Keratinocyte (primary cell): ENCODE results near the gene CC2D1A.

ENCODE experiments used
- EZH2 ChIP-seq: IDR thresholded peaks from one replicate; pipeline ENCODE4 v1.6.1; 2012; ENCODE audit warnings: inconsistent platforms, mild to moderate bottlenecking, low read length, moderate library complexity
- TF ChIP-seq, protein P1 (sequence below), 3 experiments: IDR thresholded peaks in 1 of 3; conservative IDR thresholded peaks in 1 of 3; optimal IDR thresholded peaks in 1 of 3; 2 replicates in 2 of 3; 3 replicates in 1 of 3; pipeline versions ENCODE3 to v1.5.1; 2011; ENCODE audit warnings: low read length in 3 of 3, mild to moderate bottlenecking in 3 of 3, moderate library complexity in 2 of 3, control low read depth in 1 of 3, inconsistent platforms in 1 of 3; ENCODE audit not compliant: insufficient read depth in 2 of 3; ENCODE audit errors: extremely low read depth in 1 of 3

DNA sequence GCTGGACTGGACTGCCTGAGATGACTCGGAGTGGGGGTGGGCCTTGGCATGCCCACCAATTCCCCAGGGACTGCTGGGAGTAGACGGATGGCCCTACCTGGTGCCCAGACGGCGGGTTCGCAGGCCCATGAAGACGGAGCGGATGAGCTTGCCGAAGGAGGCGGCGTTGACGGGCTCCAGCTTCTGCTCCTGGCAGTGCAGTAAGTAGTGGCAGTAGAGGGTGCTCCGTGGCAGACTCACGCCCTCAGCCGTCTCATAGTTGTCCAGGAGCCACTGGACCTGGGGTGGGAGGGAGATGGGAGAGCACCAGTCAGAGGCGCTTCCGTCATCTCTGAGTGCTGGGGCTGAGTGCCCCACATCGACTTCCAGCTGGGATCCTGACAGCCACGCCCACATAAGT lies 63.9 kb downstream of the CC2D1A start:
- TF ChIP-seq, protein P1, sequence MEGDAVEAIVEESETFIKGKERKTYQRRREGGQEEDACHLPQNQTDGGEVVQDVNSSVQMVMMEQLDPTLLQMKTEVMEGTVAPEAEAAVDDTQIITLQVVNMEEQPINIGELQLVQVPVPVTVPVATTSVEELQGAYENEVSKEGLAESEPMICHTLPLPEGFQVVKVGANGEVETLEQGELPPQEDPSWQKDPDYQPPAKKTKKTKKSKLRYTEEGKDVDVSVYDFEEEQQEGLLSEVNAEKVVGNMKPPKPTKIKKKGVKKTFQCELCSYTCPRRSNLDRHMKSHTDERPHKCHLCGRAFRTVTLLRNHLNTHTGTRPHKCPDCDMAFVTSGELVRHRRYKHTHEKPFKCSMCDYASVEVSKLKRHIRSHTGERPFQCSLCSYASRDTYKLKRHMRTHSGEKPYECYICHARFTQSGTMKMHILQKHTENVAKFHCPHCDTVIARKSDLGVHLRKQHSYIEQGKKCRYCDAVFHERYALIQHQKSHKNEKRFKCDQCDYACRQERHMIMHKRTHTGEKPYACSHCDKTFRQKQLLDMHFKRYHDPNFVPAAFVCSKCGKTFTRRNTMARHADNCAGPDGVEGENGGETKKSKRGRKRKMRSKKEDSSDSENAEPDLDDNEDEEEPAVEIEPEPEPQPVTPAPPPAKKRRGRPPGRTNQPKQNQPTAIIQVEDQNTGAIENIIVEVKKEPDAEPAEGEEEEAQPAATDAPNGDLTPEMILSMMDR (optimal IDR thresholded peaks at IDR 0.05 in 1 of 3, IDR thresholded peaks at IDR 0.05 in 1 of 3, conservative IDR thresholded peaks at IDR 0.05 in 1 of 3; ENCODE audit: extremely low read depth in 1 of 3, insufficient read depth in 2 of 3, low read length in 3 of 3) = no peak
- no peak for TF ChIP-seq EZH2
